Activated CD4-positive, alpha-beta T cell treated with anti-CD3 and anti-CD28 coated beads, Interleukin-2, amount 50 U/mL, for 4 hours (primary cell): ENCODE measurements around the gene S1PR3.

Experiments
- DNase-seq, 2 experiments: peaks; one replicate each; pipeline ENCODE4 v3.0.0-alpha.2; 2020

The S1PR3 gene

DNA sequence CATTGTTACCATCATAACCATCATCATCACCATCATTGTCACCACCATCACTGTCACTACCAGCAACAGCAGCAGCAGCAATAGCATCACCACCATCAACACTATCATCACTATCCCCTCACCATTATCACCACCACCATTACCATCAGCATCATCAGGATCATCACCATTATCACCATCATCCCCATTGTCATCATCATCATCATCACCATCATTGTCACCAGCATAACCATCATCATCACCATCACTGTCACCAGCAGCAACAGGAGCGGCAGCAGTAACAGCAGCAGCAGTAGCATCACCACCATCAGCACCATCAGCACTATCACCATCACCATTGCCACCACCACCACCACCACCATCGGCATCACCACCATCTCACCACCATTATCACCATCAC is 48.4 kb downstream of the S1PR3 start:
- DNase-seq = no peak

DNA sequence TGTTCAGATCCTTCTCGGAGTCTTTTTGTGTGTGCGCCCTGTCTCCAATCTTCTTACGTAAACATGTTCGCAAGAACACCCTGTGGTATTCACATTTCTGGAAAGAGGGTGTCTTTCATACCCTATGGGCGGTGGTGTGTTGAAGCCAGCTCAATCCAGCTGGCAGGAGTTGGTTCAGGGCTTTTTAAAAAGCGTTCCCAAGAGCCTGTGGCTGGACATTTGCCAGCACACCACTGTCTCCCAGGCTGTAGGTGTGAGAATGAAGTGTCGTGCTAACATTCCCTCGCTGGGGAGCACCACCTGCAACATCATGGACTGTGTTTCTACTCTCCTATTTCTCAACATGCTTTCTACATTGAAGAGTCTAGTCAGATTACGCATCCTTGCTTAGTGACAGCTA is 51.7 kb downstream of the S1PR3 start:
- DNase-seq = no peak

DNA sequence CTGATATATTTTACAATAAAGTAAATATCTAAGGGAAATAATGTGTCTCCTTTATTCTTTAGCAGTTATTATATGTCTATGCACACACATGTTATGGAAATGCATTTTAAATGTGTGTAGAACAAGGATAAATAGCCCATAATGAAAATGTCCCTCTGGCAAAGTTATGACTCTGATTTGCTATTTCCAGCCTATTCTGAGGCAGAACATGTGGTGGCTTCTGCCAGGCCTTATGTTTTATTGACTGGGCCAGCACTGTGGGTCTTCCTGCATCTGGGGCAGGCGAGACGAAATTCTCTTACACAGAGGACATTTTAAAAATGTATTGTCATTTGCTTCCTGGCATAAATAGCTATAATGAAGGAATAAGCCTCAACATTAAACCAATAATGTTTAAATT is 52.8 kb downstream of the S1PR3 start:
- DNase-seq = no peak

DNA sequence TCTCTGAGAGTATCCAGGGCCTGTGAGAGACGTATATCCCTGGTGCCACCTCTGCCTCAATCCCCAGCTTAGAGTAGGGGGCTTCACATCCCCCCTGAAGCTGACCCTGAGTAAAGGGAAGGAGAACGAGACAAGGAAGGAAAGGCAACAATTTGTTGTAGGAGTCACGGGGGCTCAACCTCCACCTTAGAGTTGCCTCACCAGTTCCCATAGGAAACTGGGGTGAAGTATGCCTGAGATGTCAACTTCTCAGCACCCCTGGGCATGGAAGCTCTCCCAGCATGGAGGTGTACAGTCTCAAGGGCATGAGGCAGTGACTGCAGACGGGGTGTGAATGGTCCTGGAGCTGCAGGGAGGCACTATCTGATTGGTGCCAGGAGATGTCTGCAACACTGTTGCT is 53.6 kb downstream of the S1PR3 start:
- DNase-seq = no peak

DNA sequence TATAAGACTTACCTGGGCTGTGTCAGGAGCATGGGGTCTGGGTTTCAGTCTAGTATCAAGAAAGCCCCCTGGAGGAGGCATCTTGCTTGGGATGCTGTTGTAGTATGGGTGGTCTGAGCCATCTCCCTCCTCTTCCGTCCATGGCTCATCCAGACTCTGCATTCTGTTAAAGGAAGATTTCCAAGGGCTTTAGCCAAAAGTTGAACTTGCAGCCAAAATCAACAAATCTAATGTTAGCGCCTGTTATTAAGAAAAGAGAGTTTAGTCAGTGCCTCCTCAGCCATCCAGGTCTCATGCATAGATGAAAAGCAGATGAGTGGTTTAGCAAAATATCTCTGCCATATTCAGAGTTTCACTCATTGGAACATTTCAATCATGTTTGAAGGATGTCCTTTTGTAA is 55.6 kb downstream of the S1PR3 start:
- no peak for DNase-seq

DNA sequence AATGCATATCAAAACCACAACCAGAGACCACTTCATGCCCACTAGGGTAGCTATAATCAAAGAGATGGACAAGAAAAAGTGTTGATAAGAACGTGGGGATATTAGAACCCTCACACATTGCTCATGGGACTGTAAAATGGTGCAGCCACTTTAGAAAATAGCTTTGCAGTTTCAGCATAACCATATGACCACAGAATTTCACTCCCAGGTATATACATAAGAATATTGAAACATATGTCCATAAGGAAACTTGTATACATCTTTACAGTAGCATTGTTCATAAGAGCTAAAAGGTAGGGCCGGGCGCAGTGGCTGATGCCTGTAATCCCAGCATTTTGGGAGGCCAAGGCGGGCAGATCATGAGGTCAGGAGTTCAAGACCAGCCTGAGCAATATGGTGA is 56.4 kb downstream of the S1PR3 start:
- DNase-seq = no peak

DNA sequence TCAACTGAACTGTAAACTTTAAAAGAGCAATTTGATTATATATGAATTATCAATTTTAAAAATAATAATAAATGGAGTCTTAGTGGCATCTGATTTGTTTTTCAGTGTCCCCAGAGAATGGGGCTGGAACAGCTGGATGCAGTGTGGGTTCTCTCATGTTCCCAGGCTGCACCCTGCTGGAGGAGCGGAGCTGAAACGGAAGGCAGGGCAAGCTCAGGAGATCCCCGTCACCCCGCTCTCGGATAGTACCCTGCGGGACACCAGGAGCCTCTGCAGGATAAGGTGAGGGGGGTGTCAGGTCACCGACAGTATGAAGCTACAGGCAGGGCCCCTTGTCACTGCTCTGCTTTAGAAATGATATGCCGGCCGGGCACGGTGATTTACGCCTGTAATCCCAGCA is 57.3 kb downstream of the S1PR3 start:
- DNase-seq = no peak

DNA sequence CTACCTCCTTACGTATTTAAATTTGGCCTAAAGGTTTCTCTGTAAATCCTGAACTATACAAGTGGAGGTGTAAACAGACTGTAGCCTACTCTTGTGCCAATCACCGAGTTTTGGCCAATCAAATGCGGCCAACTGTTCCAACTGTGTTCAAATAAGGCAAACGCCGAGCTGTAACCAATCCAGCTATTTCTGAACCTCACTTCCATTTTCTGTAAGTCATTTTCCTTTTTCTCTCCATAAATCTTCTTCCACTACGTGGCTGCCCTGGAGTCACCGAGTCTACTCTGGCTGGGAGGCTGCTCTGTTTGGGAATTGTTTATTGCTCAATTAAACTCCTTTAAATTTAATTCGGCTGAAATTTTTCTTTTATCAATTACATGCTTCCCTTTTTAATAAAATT is 58.4 kb downstream of the S1PR3 start:
- no peak for DNase-seq

DNA sequence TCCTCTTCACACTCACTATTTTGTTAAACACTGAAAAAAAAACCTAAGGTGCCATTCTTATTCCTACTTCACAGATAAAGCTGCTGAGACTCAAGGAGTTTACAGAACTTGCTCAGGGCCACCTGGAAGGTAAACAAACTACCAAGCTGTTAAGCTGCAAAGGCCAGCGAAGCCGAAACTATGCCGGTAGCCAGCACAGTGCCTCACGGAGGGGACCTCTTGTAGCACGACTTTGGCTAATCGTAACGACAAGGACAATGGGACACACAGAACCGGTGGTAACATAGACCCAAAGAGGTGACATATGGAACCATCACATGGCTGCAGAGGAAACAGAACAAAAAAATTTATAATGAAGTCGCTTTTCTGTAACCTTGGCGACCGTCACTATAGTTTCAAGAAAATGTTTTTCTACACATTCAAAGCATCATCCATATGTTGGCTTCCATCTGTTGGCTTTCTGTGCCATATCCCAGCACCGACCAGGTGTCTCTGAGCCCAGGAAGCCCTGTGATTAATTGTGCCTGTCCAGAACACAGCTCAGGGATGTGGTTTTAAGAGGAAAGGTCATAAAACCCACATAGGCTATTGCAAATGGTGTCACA is 60.3 kb downstream of the S1PR3 start:
- no peak for DNase-seq

DNA sequence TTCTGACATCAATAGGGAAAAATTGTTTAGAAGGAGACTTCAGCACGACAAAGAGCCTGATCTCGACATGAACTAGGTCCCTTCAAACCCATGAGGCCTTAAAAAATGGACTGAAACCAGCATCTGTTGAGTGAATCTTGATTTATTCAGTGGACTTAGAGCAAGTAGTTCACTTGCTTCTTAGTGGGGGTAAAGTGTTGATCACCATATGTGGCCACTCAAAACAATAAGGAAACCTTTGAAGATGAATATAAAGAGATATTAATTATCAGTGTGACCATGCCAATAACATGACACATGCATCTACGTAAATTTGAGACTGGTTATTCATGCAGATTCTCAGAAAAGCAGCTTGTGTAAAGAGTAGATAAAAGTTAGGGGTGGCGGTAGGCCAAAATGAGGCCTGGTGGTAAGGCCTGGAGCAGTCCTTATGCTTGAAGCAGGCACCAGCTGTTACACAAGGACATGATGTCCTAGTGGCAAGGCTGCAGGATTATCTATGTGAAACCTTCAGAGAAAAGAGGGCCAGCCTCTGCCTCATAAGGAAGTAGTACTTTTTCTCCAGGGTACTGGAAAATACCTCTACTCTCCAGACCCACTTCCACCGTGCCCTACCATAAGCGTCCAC is 61.3 kb downstream of the S1PR3 start:
- DNase-seq = no peak

DNA sequence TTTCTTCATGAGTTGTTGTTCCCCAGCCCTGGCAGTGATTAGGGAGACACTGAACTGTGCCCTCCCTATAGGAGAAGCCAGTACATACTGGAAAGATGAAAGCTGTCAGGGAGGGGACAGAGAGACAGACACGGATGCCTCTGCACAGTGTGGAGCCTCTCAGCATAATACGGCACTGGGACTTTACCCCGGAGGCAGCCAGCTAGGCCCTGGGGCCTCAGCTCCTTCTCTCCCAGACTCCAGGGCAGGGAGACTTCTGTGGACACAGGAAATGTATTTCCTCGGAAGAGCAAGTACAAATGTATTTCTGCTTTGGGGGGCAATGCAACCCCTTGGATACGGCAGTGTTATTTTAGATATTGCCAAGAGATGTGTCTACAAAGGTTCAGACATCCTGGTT is 62.0 kb downstream of the S1PR3 start:
- no peak for DNase-seq
